Thoracic aorta (tissue), 2 donors: Measurements from ENCODE around the gene POLL. TPM values are rescaled to one million over a fixed set of nuclear protein-coding genes. Genes with fewer than 3 reads are reported as not detected.

Source experiments
- ATAC-seq: fragments of 150-250 bp; one replicate; pipeline ENCODE4 v1.8.0; 2017; ENCODE audit warnings: low read depth; ENCODE audit not compliant: insufficient number of reproducible peaks, low FRiP score
- DNase-seq: peaks from one replicate; pipeline ENCODE4 v3.0.0-alpha.2; 2020; ENCODE audit warnings: low spot score
- H3K27ac ChIP-seq, 2 donors: fragments of 200-600 bp; sonication (generic); 1 replicate in 1 of 2; 2 replicates in 1 of 2; pipeline ENCODE4 v1.5.1; 2016; ENCODE audit warnings: mild to moderate bottlenecking in 2 of 2, moderate library complexity in 2 of 2
- H3K27me3 ChIP-seq: fragments of 200-600 bp; sonication (generic); replicated peaks from 2 replicates; pipeline ENCODE4 v1.6.0; 2016; ENCODE audit warnings: mild to moderate bottlenecking; ENCODE audit not compliant: insufficient read depth
- H3K36me3 ChIP-seq: fragments of 200-600 bp; sonication (generic); one replicate; pipeline ENCODE4 v1.5.1; 2016
- H3K4me1 ChIP-seq, 2 donors: fragments of 200-600 bp; sonication (generic); 1 replicate in 1 of 2; 2 replicates in 1 of 2; pipeline versions ENCODE4 v1.5.1 to v1.6.0; 2016; ENCODE audit warnings: low read depth in 2 of 2, mild to moderate bottlenecking in 1 of 2; ENCODE audit not compliant: control insufficient read depth in 1 of 2
- H3K4me3 ChIP-seq: fragments of 200-600 bp; sonication (generic); 2 replicates; pipeline ENCODE4 v1.5.1; 2016; ENCODE audit warnings: mild to moderate bottlenecking
- H3K9me3 ChIP-seq: fragments of 200-600 bp; sonication (generic); 2 replicates; pipeline ENCODE4 v1.5.1; 2016
- CTCF ChIP-seq: fragments of 200-600 bp; sonication (generic); IDR thresholded peaks from one replicate; pipeline ENCODE4 v1.5.1; 2019; ENCODE audit warnings: antibody characterized with exemption
- total RNA-seq, 2 donors: library from RNA; depleted of rRNA; stranded (reverse); fragments of >200 nt; gene quantifications; one replicate each; pipeline versions ENCODE4 v1.1.0 to v1.2.3, GENCODE V29; 2016

Gene POLL
- total RNA-seq, 2 donors from 2014 or later, result 22.3 to 37.0 TPM

GRCh38 chr10:101617824-101618568 lies 29.9 kb upstream of the POLL start:
- DNase-seq (no peak), ATAC-seq (no peak)
- H3K4me1 ChIP-seq, result no peaks in the 10 kb centered on the region
- no peak overlapping the region for H3K4me3 ChIP-seq
- peaks cover 32% of the 10 kb centered on the region for H3K36me3 ChIP-seq
- TF ChIP-seq CTCF, result no peak
- H3K27ac ChIP-seq, result no peak overlapping the region
- H3K9me3 ChIP-seq, result no peaks in the 10 kb centered on the region
- H3K27me3 ChIP-seq, result no peaks in the 10 kb centered on the region

- H3K4me3 ChIP-seq, result no peak overlapping the region
- H3K27me3 ChIP-seq, result no peaks in the 10 kb centered on the region
- TF ChIP-seq CTCF, result no peak
- no peak for ATAC-seq
- H3K4me1 ChIP-seq, result no peaks in the 10 kb centered on the region
- peaks cover 36% of the 10 kb centered on the region for H3K36me3 ChIP-seq
- no peak overlapping the region for H3K27ac ChIP-seq
- no peak for DNase-seq
- no peaks in the 10 kb centered on the region for H3K9me3 ChIP-seq
Observed at GRCh38 chr10:101617102-101617823, 29.2 kb upstream of the POLL start.

GRCh38 chr10:101616415-101617101 lies 28.5 kb upstream of the POLL start:
- H3K4me3 ChIP-seq, result no peak overlapping the region
- H3K9me3 ChIP-seq, result no peaks in the 10 kb centered on the region
- no peaks in the 10 kb centered on the region for H3K4me1 ChIP-seq
- ATAC-seq, result no peak
- no peak for DNase-seq
- H3K27me3 ChIP-seq, result no peaks in the 10 kb centered on the region
- TF ChIP-seq CTCF, result no peak
- peaks cover 38% of the 10 kb centered on the region for H3K36me3 ChIP-seq
- no peak overlapping the region for H3K27ac ChIP-seq

GRCh38 chr10:101615525-101616116 lies 27.6 kb upstream of the POLL start:
- Histone ChIP-seq H3K4me1 (no peaks in the 10 kb centered on the region), H3K4me3 (no peak overlapping the region), H3K9me3 (no peaks in the 10 kb centered on the region), H3K27me3 (no peaks in the 10 kb centered on the region), H3K27ac (no peak overlapping the region), H3K36me3 (peaks cover 41% of the 10 kb centered on the region)
- DNase-seq (no peak), ATAC-seq (no peak)
- no peak for TF ChIP-seq CTCF
